ENCODE data around the gene PRKAG1.

Gene PRKAG1

DNA sequence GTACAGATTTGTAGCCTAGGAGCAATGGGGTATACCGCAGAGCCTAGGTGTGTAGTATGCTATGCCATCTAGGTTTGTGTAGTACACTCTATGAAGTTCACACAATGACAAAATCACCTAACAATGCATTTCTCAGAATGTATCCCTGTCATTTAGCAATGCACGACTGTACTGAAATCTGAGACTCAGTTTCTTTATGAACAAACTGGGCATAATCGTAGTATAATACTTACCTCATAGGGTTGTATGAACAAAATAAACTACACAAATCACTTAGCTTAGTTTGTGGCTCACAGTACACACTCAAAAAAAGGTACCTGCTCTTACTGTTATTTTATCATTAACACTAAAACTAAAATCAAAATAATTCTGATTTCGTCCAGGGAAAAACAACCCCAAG lies 6.9 kb upstream of the PRKAG1 start:
- Histone ChIP-seq H3K4me3 (ENCODE audit: low read length) (no peak overlapping the region), H4K20me1 (ENCODE audit: insufficient read depth, low read length) (no peaks in the 10 kb centered on the region), H3K9me3 (ENCODE audit: insufficient read depth, low read length) (no peaks in the 10 kb centered on the region), H3K27ac (ENCODE audit: low read length) (no peak overlapping the region), H3K4me2 (ENCODE audit: low read length) (no peak overlapping the region), H3K27me3 (ENCODE audit: low read depth, low read length) (no peaks in the 10 kb centered on the region), H2AFZ (ENCODE audit: low read depth, low read length) (no peak overlapping the region), H3K36me3 (replicated peaks; ENCODE audit: low read depth, low read length) (peaks cover 53% of the 10 kb centered on the region), H3K79me2 (ENCODE audit: low read length) (no peaks in the 10 kb centered on the region), H3K4me1 (ENCODE audit: low read length) (no peaks in the 10 kb centered on the region), H3K9ac (ENCODE audit: low read length) (no peak overlapping the region)
- TF ChIP-seq, protein P1, sequence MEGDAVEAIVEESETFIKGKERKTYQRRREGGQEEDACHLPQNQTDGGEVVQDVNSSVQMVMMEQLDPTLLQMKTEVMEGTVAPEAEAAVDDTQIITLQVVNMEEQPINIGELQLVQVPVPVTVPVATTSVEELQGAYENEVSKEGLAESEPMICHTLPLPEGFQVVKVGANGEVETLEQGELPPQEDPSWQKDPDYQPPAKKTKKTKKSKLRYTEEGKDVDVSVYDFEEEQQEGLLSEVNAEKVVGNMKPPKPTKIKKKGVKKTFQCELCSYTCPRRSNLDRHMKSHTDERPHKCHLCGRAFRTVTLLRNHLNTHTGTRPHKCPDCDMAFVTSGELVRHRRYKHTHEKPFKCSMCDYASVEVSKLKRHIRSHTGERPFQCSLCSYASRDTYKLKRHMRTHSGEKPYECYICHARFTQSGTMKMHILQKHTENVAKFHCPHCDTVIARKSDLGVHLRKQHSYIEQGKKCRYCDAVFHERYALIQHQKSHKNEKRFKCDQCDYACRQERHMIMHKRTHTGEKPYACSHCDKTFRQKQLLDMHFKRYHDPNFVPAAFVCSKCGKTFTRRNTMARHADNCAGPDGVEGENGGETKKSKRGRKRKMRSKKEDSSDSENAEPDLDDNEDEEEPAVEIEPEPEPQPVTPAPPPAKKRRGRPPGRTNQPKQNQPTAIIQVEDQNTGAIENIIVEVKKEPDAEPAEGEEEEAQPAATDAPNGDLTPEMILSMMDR (IDR thresholded peaks at IDR 0.05; ENCODE audit: low read depth, low read length): no peak
- TF ChIP-seq EZH2phosphoT487 (IDR thresholded peaks at IDR 0.05; ENCODE audit: low read depth): no peak

GRCh38 chr12:49024543-49024942 lies 6.0 kb upstream of the PRKAG1 start:
- no peak overlapping the region for H2AFZ ChIP-seq (ENCODE audit: low read depth, low read length)
- no peaks in the 10 kb centered on the region for H4K20me1 ChIP-seq (ENCODE audit: insufficient read depth, low read length)
- H3K4me3 ChIP-seq (ENCODE audit: low read length): no peak overlapping the region
- H3K27ac ChIP-seq (ENCODE audit: low read length): no peak overlapping the region
- H3K79me2 ChIP-seq (ENCODE audit: low read length): no peaks in the 10 kb centered on the region
- peaks cover 47% of the 10 kb centered on the region for H3K36me3 ChIP-seq (replicated peaks; ENCODE audit: low read depth, low read length)
- H3K9me3 ChIP-seq (ENCODE audit: insufficient read depth, low read length): no peaks in the 10 kb centered on the region
- TF ChIP-seq, protein P1 (IDR thresholded peaks at IDR 0.05; ENCODE audit: low read depth, low read length): no peak
- TF ChIP-seq EZH2phosphoT487 (IDR thresholded peaks at IDR 0.05; ENCODE audit: low read depth): no peak
- H3K27me3 ChIP-seq (ENCODE audit: low read depth, low read length): no peaks in the 10 kb centered on the region
- no peak overlapping the region for H3K4me2 ChIP-seq (ENCODE audit: low read length)
- peaks cover 5% of the 10 kb centered on the region for H3K4me1 ChIP-seq (ENCODE audit: low read length)
- no peak overlapping the region for H3K9ac ChIP-seq (ENCODE audit: low read length)

DNA sequence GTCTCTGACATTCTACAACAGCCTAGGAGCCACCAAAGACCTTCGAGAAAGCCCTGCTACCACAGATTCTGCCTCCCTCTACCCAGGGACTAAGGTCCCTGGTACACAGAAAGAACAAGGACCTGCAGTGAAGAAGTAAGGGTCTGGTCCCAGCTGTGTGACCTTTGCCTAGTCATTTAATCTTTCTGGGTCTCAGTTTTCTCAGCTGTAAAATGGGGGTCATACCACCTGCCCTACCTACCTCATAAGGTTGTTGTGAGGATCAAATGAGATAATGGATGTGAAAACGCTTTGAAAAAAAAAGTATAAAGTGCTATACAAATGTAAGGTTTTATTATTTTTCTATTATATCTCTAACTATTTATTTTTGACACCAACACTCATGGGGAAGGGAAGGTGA lies 5.2 kb upstream of the PRKAG1 start:
- H3K9me3 ChIP-seq (ENCODE audit: insufficient read depth, low read length): no peaks in the 10 kb centered on the region
- no peaks in the 10 kb centered on the region for H3K79me2 ChIP-seq (ENCODE audit: low read length)
- peaks cover 42% of the 10 kb centered on the region for H3K36me3 ChIP-seq (replicated peaks; ENCODE audit: low read depth, low read length)
- TF ChIP-seq EZH2phosphoT487 (IDR thresholded peaks at IDR 0.05; ENCODE audit: low read depth): no peak
- TF ChIP-seq, protein P1 (IDR thresholded peaks at IDR 0.05; ENCODE audit: low read depth, low read length): no peak
- H3K4me3 ChIP-seq (ENCODE audit: low read length): no peak overlapping the region
- no peaks in the 10 kb centered on the region for H3K27me3 ChIP-seq (ENCODE audit: low read depth, low read length)
- no peak overlapping the region for H3K9ac ChIP-seq (ENCODE audit: low read length)
- no peaks in the 10 kb centered on the region for H4K20me1 ChIP-seq (ENCODE audit: insufficient read depth, low read length)
- no peak overlapping the region for H3K4me2 ChIP-seq (ENCODE audit: low read length)
- H3K4me1 ChIP-seq (ENCODE audit: low read length): peaks cover 8% of the 10 kb centered on the region
- no peak overlapping the region for H3K27ac ChIP-seq (ENCODE audit: low read length)
- H2AFZ ChIP-seq (ENCODE audit: low read depth, low read length): no peak overlapping the region

GRCh38 chr12:49022558-49023178 lies 4.1 kb upstream of the PRKAG1 start:
- Histone ChIP-seq H3K4me3 (ENCODE audit: low read length) (no peak overlapping the region), H2AFZ (ENCODE audit: low read depth, low read length) (no peak overlapping the region), H3K27me3 (ENCODE audit: low read depth, low read length) (no peaks in the 10 kb centered on the region), H3K79me2 (ENCODE audit: low read length) (peaks cover 7% of the 10 kb centered on the region), H3K27ac (ENCODE audit: low read length) (no peak overlapping the region), H3K9ac (ENCODE audit: low read length) (no peak overlapping the region), H3K4me1 (ENCODE audit: low read length) (peaks cover 11% of the 10 kb centered on the region), H3K4me2 (ENCODE audit: low read length) (no peak overlapping the region), H4K20me1 (ENCODE audit: insufficient read depth, low read length) (no peaks in the 10 kb centered on the region), H3K36me3 (replicated peaks; ENCODE audit: low read depth, low read length) (peaks cover 31% of the 10 kb centered on the region), H3K9me3 (ENCODE audit: insufficient read depth, low read length) (no peaks in the 10 kb centered on the region)
- TF ChIP-seq EZH2phosphoT487 (IDR thresholded peaks at IDR 0.05; ENCODE audit: low read depth): no peak
- TF ChIP-seq, protein P1 (IDR thresholded peaks at IDR 0.05; ENCODE audit: low read depth, low read length): no peak

Measured in OCI-LY3 (cell line).